Measurements from ENCODE around the gene WDR75. TPM values are rescaled to one million over a fixed set of nuclear protein-coding genes. Genes with fewer than 3 reads are reported as not detected.
A peak's percentile ranks its signal among the peaks of the same experiment; 100 is the strongest.

Gene WDR75
- total and polyA plus RNA-seq, 2 of the 13 experiments (the other 11 are each of a cell fraction or from before 2014, with no cell fraction given), result 63.0 to 74.1 TPM

GRCh38 chr2:189516546-189516945 is 75.3 kb downstream of the WDR75 start:
- CTCF ChIA-PET (ENCODE audit: low intra/inter-chr PET ratio, low total read pairs), result no interaction called here
- 40% methylated on average over 3 of the region's 3 CpGs for WGBS (ENCODE audit: low lambda C conversion rate)
- no peaks in the 10 kb centered on the region for H3K9me3 ChIP-seq (ENCODE audit: low read length)
- H3K9ac ChIP-seq (ENCODE audit: insufficient read depth, low read depth, low read length), result no peak overlapping the region
- no peaks in the 10 kb centered on the region for H3K36me3 ChIP-seq (replicated peaks in 1 of 2; ENCODE audit: control insufficient read depth in 1 of 2, insufficient read depth in 2 of 2, low read length in 2 of 2)
- H3K4me3 ChIP-seq (replicated peaks in 1 of 3; ENCODE audit: insufficient read depth in 1 of 3, low read depth in 2 of 3, low read length in 3 of 3), result no peak overlapping the region
- TF ChIP-seq MAFF (IDR thresholded peaks at IDR 0.05; ENCODE audit: low read depth, low read length), result peak; percentile 31; the same call in 1 of the 2 replicates
- TF ChIP-seq ZNF33A (CRISPR knock-in tag; IDR thresholded peaks at IDR 0.05; ENCODE audit: borderline replicate concordance), result no peak
- TF ChIP-seq MAFK (conservative IDR thresholded peaks at IDR 0.05 in 1 of 2, IDR thresholded peaks at IDR 0.05 in 1 of 2; ENCODE audit: low read length in 2 of 2), result peak; percentile 17 to 24; a peak in 2 of 4 replicates
- no peak overlapping the region for H3K27ac ChIP-seq (ENCODE audit: extremely low read length, insufficient read depth, low read length)
- ATAC-seq (no peak), DNase-seq (ENCODE audit: low spot score) (no peak), FAIRE-seq (no peak)
- POLR2A ChIA-PET, result no interaction called here
- no peak overlapping the region for H3K4me2 ChIP-seq (ENCODE audit: low read depth, low read length)
- H3K79me2 ChIP-seq (ENCODE audit: insufficient read depth, low read length), result no peaks in the 10 kb centered on the region
- intact Hi-C loops (cut with micrococcal nuclease; ENCODE audit: unreplicated experiment), result no loop called here
- no peak overlapping the region for H2AFZ ChIP-seq (ENCODE audit: low read length)
- in situ Hi-C loops (cut with HindIII; ENCODE audit: extremely low pct_ligation_motif_present, low pct_unique_long_range_greater_than_20kb), result no loop called here
- BruUV-seq (replicated peaks), result no TSS peak
- peaks cover 3% of the 10 kb centered on the region for H3K4me1 ChIP-seq (ENCODE audit: insufficient read depth, low read length)
- H4K20me1 ChIP-seq (ENCODE audit: insufficient read depth, low read length), result no peaks in the 10 kb centered on the region
- no peaks in the 10 kb centered on the region for H3K27me3 ChIP-seq (ENCODE audit: control insufficient read depth in 1 of 2, insufficient read depth in 2 of 2, low read length in 2 of 2)

- BruUV-seq (replicated peaks), result no TSS peak
These were observed 76.7 kb downstream of the WDR75 start for GRCh38 chr2:189517847-189518535.

More at GRCh38 chr2:189517847-189518535, 76.7 kb downstream of the WDR75 start:
- WGBS (ENCODE audit: low lambda C conversion rate), result 78% methylated on average over 6 of the region's 6 CpGs
- Histone ChIP-seq H3K27me3 (ENCODE audit: control insufficient read depth in 1 of 2, insufficient read depth in 2 of 2, low read length in 2 of 2) (no peaks in the 10 kb centered on the region), H3K36me3 (replicated peaks in 1 of 2; ENCODE audit: control insufficient read depth in 1 of 2, insufficient read depth in 2 of 2, low read length in 2 of 2) (no peaks in the 10 kb centered on the region), H4K20me1 (ENCODE audit: insufficient read depth, low read length) (no peaks in the 10 kb centered on the region), H3K9me3 (ENCODE audit: low read length) (no peaks in the 10 kb centered on the region), H2AFZ (ENCODE audit: low read length) (no peak overlapping the region), H3K4me2 (ENCODE audit: low read depth, low read length) (no peak overlapping the region), H3K79me2 (ENCODE audit: insufficient read depth, low read length) (no peaks in the 10 kb centered on the region), H3K4me3 (replicated peaks in 1 of 3; ENCODE audit: insufficient read depth in 1 of 3, low read depth in 2 of 3, low read length in 3 of 3) (no peak overlapping the region), H3K27ac (ENCODE audit: extremely low read length, insufficient read depth, low read length) (no peak overlapping the region), H3K9ac (ENCODE audit: insufficient read depth, low read depth, low read length) (no peak overlapping the region), H3K4me1 (ENCODE audit: insufficient read depth, low read length) (peaks cover 17% of the 10 kb centered on the region)
- CTCF ChIA-PET (ENCODE audit: low intra/inter-chr PET ratio, low total read pairs), result no interaction called here
- FAIRE-seq (no peak), DNase-seq (ENCODE audit: low spot score) (no peak), ATAC-seq (no peak)
- POLR2A ChIA-PET, result no interaction called here
- intact Hi-C loops (cut with micrococcal nuclease; ENCODE audit: unreplicated experiment), result no loop called here
- in situ Hi-C loops (cut with HindIII; ENCODE audit: extremely low pct_ligation_motif_present, low pct_unique_long_range_greater_than_20kb), result no loop called here
- TF ChIP-seq NFE2L2 (IDR thresholded peaks at IDR 0.05; ENCODE audit: low read length), result no peak
- TF ChIP-seq ZNF75D (CRISPR knock-in tag; IDR thresholded peaks at IDR 0.05; ENCODE audit: borderline replicate concordance), result no peak
- TF ChIP-seq YEATS4 (CRISPR knock-in tag; IDR thresholded peaks at IDR 0.05; ENCODE audit: borderline replicate concordance), result no peak
- TF ChIP-seq MTF2 (CRISPR knock-in tag; IDR thresholded peaks at IDR 0.05; ENCODE audit: borderline replicate concordance), result no peak
- no peak for TF ChIP-seq ZNF496 (CRISPR knock-in tag; IDR thresholded peaks at IDR 0.05; ENCODE audit: insufficient replicate concordance)
- TF ChIP-seq HES4 (CRISPR knock-in tag; IDR thresholded peaks at IDR 0.05; ENCODE audit: borderline replicate concordance), result no peak
- TF ChIP-seq ZNF3 (CRISPR knock-in tag; IDR thresholded peaks at IDR 0.05), result no peak
- no peak for TF ChIP-seq RARA (CRISPR knock-in tag; IDR thresholded peaks at IDR 0.05)
- TF ChIP-seq KMT2A (CRISPR knock-in tag; IDR thresholded peaks at IDR 0.05), result no peak
- TF ChIP-seq SPEN (CRISPR knock-in tag; IDR thresholded peaks at IDR 0.05; ENCODE audit: low read depth), result no peak
- TF ChIP-seq PITX1 (CRISPR knock-in tag; IDR thresholded peaks at IDR 0.05), result no peak
- TF ChIP-seq ETV6 (CRISPR knock-in tag; conservative IDR thresholded peaks at IDR 0.05), result no peak
- TF ChIP-seq KLF13 (CRISPR knock-in tag; IDR thresholded peaks at IDR 0.05), result no peak
- TF ChIP-seq IRF1 (CRISPR knock-in tag; IDR thresholded peaks at IDR 0.05; ENCODE audit: low read depth), result no peak
- TF ChIP-seq CCAR2 (optimal IDR thresholded peaks at IDR 0.05; ENCODE audit: low read depth, low read length), result no peak
